Activated CD8-positive, alpha-beta memory T cell treated with anti-CD3 and anti-CD28 coated beads, Interleukin-2, amount 50 U/mL, for 1 hour (primary cell): ENCODE data around the gene PRKCE.
"Not testable (repeated sequence)": the region's sequence is repeated elsewhere in the genome, so short reads cannot be mapped to it uniquely, and the experiment has no call there.

Experiments
- DNase-seq: peaks from one replicate; pipeline ENCODE4 v3.0.0-alpha.2; 2020; ENCODE audit errors: extremely low read depth

Gene PRKCE

GRCh38 chr2:45668509-45668908 is 17.0 kb downstream of the PRKCE start:
- DNase-seq = no peak

- no peak for DNase-seq
These were observed 17.6 kb downstream of the PRKCE start for GRCh38 chr2:45669032-45669486.

GRCh38 chr2:45670646-45671045 is 19.2 kb downstream of the PRKCE start:
- no peak for DNase-seq

DNA sequence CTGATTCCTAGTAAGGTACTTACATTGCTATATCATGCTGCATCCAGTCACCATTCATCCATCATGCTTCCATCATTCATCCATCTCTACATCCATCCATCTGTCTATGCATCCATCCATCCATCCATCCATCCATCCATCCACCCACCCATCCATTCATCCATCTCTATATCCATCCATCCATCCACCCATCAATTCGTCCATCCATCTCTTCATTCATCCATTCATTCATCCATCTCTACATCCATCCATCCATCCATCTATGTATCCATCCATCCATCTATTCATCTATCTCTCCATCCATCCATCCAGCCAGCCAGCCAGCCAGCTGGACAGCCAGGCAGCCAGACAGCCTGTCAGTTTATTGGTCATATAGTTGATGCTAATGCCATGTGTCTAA is 20.7 kb downstream of the PRKCE start:
- no peak for DNase-seq

DNA sequence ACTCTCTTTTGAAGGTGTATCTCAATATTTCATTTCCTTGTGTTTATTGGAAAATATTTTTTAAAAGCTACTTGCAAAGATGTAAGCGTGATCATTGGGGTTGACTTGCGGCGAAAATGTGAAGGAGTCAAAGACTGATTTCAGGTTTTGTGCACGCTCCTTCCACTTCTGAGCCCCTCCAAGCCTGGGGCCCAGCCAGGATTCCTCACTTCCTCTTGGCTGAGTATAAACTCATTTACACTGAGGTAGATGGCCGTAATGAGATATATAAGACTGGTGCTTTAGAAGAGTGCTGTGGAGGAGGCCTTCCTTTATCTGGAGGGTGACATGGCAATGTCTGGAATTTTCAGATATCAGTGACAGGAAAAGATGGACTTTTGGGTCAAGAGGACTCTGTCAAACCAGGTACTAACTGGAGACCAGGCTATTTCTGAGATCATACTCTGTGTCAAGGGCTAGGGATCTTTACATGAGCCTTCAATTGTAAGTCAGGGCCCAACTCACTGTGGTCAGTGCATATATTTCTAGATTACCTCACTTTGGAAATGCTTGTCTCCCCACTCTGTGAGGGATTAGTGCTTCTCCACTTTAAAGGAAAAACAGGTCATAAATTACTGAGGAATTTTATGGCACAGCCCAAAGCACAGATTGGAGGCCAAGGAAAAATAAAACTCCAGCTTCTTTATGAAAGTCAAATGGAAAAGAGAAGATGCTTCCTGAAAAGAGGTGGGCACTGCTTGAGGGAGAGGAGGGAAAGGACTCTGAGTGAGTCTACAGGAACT is 22.8 kb downstream of the PRKCE start:
- no peak for DNase-seq

DNA sequence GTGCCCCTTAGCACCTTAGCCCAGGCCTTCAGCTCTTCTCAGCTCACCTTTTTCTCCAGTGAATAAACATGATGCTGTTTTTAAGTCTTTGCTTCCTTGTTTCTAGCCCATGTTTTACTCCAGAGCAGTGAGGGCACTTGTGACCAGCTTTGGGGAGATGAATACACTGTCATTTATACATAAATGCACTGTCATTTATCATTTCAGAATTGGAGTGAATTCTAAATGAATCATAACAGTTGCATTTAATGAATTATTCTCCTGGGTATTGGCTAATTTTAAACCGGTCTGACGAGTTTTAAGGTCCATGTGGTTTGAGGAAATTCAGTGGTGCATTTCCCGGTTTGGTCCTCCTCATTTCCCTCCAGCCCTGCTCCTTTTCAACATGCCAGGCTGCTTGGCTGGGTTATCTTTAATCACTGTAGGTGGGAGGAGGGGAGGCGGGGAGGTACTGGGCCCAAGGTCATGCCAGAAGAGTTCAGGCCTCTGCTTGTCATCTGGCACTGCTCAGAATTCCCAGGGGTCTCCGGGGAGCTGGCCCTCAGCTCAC is 23.9 kb downstream of the PRKCE start:
- no peak for DNase-seq

- DNase-seq = no peak
These were observed 24.6 kb downstream of the PRKCE start for GRCh38 chr2:45676088-45676487.

DNA sequence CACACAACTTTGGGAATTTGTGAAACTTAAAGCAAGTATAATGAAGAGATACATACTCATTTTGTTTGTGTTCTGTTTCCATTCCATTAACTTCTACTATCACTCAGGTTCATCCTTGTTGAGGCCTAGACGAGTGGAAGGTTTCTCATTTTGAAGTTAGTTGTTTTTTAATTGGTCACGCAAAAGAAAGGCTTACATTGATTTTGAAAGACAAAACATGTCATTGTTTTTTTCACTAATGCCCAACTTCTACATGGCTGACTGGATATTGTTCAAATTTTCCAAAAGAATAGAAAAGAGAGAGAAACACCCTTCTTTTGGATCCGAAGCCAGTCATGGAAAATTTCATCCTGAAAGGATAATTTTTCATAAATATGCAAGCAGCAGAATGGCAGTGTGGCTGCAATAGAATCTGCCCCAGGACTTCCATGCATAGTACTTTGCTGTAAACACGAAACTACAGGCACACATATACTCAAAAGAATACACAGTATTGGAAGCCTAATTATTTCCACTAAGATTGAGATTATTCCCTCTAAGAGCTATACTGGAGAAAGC is 27.4 kb downstream of the PRKCE start:
- DNase-seq = no peak

DNA sequence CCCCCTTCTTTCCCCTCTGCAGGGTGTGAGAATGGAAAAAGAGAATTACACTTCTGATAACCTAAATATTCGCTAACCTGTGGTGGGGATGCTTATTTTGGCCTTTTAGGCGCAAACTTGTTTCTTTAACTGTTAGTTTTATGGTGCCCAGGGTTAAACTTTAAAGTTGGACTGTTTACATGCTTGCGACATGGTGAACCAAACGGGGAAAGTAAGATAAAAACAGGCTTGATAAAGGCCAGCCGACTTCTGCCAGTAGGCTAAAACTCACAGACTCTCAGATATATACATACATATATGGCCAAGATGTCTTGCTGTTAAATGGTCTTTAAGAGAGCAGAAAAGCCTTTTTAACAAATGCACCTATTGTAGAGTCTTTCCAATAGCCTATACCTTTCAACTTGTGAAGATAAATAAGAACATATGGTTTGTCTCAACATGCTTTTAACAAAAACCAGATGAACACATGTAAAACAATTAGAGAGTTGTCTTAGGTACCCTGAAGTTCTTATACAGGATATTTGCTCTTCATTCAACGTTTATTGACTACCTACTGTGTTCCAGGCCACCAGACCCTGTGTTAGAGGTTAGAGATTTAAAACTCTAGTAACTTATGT is 29.0 kb downstream of the PRKCE start:
- no peak for DNase-seq

- no peak for DNase-seq
These were observed 30.2 kb downstream of the PRKCE start for GRCh38 chr2:45681675-45682074.

- no peak for DNase-seq
These were observed 31.8 kb downstream of the PRKCE start for GRCh38 chr2:45683292-45683691.

DNA sequence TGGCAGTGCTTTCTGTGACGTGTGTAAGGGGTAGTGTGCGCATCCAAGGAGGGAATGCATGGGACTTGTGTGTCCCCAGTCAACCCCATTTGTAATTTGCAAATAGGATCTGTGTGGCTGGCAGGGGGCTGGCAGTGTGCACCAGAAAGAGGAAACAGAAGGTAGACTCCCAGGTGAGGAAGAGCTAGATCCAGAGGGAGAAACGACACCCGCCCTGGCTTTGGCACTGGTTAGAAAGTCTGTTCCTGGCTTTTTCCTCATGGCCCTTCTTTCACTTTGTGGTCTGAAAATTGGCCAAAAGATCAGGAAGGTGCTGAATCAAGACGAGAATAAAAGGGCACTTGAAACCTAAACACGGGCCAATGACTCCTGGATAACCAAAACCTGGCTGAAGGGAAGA is 33.3 kb downstream of the PRKCE start:
- no peak for DNase-seq

DNA sequence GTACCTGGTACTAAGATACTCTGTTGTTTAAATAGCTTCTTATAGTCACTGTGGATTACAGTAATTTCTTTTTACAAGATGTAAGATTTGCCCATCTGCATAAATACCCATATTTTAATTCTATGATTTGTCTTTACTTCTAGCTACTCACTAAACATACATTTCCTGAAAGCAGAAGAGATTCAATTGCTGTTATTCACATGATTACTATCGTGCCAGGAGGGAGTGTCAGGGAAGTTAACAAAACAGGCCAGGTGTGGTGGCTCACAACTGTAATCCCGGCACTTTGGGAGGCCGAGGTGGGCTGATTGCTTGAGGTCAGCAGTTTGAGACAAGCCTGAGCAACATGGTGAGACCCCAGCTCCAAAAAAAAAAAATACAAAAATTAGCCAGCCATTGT is 33.8 kb downstream of the PRKCE start:
- no peak for DNase-seq

GRCh38 chr2:45687964-45688363 is 36.5 kb downstream of the PRKCE start:
- no peak for DNase-seq

DNA sequence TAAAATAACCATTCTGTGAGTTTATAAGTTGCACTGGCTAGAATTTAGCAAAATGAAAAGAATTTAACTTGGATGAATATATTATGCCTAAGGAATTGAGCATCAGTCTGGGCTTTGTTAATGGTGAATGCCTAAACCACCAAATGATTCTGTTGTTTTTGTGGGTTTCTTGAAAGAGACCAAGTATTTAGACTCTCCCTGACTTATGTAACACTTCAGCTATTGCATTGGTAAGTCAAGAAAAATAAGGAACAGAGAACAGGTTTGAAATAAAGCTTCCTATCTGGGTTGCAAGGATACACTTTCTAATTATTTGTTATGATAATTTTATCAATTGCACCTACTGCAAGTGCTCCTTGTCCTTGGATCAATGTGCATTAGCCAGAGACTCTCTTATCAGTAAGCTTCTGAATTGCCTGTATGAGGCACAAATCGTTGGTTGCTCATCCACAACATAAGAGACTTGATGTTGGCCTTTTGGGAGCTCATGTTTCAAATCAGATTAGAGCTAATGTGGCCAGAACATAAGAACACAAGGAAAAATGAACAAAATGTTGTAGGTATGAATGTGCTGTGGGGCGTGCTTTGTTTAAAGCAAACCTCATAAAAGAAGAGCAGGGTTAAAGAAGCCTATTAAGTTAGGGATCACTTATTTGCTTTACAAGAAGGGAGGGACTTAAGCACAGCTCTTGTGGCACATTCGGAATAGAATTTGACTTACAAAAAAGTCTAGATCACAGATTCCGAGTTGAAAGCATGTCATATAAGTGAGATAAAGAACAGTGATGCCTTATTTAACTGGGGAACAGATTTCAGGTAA is 37.2 kb downstream of the PRKCE start:
- no peak for DNase-seq

DNA sequence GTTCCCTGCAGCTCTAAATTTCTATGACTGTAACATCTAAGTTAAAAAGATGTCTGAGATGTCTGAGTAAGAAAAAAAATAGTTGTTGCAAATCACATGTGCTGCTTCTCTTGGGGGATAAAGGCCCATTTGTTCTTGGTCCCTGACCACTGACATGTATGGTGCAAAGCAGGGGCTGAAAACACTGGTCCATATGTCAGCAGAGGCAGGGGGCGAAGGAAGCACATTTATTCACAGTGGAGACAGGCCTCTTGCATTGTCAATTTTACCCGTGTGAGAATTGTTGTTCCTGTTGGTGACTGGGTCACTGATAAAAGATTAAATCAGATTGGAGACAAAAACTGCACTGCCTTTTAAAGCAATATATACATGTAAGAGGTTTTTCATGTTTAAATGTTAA is 38.8 kb downstream of the PRKCE start:
- no peak for DNase-seq

DNA sequence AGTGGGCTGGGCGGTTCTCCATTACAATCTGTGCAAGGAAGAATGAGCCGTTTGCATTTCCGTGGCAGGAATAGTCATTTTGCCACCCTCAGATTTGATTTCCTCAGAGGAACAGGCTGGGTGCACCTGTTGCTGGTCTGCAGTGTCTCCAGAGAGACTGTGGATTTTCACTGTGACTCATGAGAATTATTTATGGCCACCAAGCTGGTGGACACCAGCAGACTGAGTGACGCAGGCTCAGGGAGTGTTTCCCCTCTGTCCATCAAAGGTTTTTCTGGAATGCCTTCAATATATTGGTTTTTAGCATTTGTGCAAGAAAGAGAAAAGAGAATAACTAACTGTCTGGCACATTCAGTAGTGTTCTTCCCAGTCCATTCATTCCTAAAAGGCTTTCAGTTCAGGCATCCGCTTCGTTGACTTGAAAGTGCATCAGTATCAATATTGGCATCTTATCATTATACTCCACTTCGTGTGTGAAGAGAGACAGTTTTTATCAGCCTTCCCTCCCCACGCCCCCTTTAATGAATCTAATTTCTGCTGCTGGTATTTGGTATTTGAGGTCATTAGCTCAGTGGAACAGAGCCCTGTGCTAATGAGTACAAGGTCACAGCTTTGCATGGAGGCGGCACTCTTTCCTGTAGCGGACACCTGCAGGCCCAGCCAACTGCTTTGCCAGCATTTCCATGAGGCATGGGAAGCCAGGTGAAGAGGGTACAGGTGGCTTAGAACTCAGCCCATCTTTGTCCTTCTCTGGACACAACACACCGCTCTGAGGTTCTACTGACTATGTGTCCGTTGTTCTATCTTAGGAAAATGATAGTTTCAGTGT is 39.9 kb downstream of the PRKCE start:
- DNase-seq = no peak

DNA sequence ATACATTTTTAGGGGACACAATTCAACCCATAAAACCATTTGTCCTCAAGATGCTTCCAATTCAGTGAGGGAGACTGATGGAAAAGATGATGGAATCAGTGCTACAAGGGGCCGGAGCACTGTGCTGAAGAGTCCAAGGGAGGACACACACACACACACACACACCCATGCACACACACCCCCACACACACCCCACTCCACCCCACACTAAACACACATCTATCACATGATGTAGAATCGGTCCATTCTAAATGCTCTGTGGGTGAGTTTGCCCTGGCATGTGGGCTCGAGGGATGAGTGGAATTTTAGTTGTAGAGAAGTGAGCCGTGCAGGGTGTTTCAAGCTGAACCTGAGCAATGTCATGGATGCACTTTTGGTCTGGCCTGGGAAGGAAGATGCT is 41.1 kb downstream of the PRKCE start:
- no peak for DNase-seq

- DNase-seq = not testable (repeated sequence)
These were observed 44.1 kb downstream of the PRKCE start for GRCh38 chr2:45695480-45696007.

GRCh38 chr2:45696708-45697107 is 45.2 kb downstream of the PRKCE start:
- DNase-seq = no peak

- DNase-seq = no peak
These were observed 45.7 kb downstream of the PRKCE start for GRCh38 chr2:45697190-45697589.
